Loucy (cell line): ENCODE measurements around the gene MAPRE2.

ENCODE experiments used
- H2AFZ ChIP-seq: fragments of 200-600 bp; sonication (generic); 2 replicates; pipeline ENCODE4 v1.6.0; 2016; ENCODE audit warnings: antibody characterized with exemption, mild to moderate bottlenecking, low read length, moderate library complexity
- H3F3A ChIP-seq: fragments of 200-600 bp; 2 replicates; pipeline ENCODE4 v1.6.0; 2016; ENCODE audit warnings: antibody characterized with exemption, low read depth, mild to moderate bottlenecking
- H3K27me3 ChIP-seq: fragments of 200-600 bp; sonication (generic); 2 replicates; pipeline ENCODE4 v1.6.1; 2014; ENCODE audit warnings: low read length, mild to moderate bottlenecking; ENCODE audit not compliant: insufficient read depth, poor library complexity, severe bottlenecking
- H3K36me3 ChIP-seq: fragments of 200-600 bp; sonication (generic); 2 replicates; pipeline ENCODE4 v1.6.1; 2016; ENCODE audit warnings: low read length; ENCODE audit not compliant: insufficient read depth
- H3K4me1 ChIP-seq: fragments of 200-600 bp; sonication (generic); 2 replicates; pipeline ENCODE4 v1.5.1; 2014; ENCODE audit warnings: low read length, mild to moderate bottlenecking; ENCODE audit not compliant: insufficient read depth, poor library complexity, severe bottlenecking
- H3K4me2 ChIP-seq: fragments of 200-600 bp; sonication (generic); 2 replicates; pipeline ENCODE4 v1.6.0; 2014; ENCODE audit warnings: antibody characterized with exemption, low read length, low read depth, mild to moderate bottlenecking; ENCODE audit not compliant: poor library complexity, severe bottlenecking
- H3K4me3 ChIP-seq: fragments of 200-600 bp; sonication (generic); 2 replicates; pipeline ENCODE4 v1.5.1; 2014; ENCODE audit warnings: low read length, mild to moderate bottlenecking, mixed read lengths; ENCODE audit not compliant: poor library complexity, severe bottlenecking
- H3K79me2 ChIP-seq: fragments of 200-600 bp; sonication (generic); 2 replicates; pipeline ENCODE4 v1.6.1; 2014; ENCODE audit warnings: low read length; ENCODE audit not compliant: insufficient read depth
- H3K9ac ChIP-seq: fragments of 200-600 bp; sonication (generic); 2 replicates; pipeline ENCODE4 v1.6.0; 2014; ENCODE audit warnings: mild to moderate bottlenecking, low read depth, low read length, moderate library complexity; ENCODE audit not compliant: poor library complexity, severe bottlenecking
- H3K9me2 ChIP-seq: fragments of 200-600 bp; sonication (generic); replicated peaks from 2 replicates; pipeline ENCODE4 v1.6.1; 2016; ENCODE audit warnings: low read depth, low read length, mixed read lengths
- H3K9me3 ChIP-seq: fragments of 200-600 bp; sonication (generic); 2 replicates; pipeline ENCODE4 v1.6.1; 2014; ENCODE audit warnings: mild to moderate bottlenecking, antibody characterized with exemption, low read length, low read depth; ENCODE audit not compliant: insufficient read depth
- H4K20me1 ChIP-seq: fragments of 200-600 bp; sonication (generic); 2 replicates; pipeline ENCODE4 v1.6.0; 2014; ENCODE audit warnings: antibody characterized with exemption, low read length, mild to moderate bottlenecking; ENCODE audit not compliant: insufficient read depth, poor library complexity, severe bottlenecking
- EZH2phosphoT487 ChIP-seq: fragments of 200-600 bp; IDR thresholded peaks from 2 replicates; pipeline ENCODE4 v1.6.1; 2018; ENCODE audit warnings: antibody characterized with exemption, mild to moderate bottlenecking, moderate library complexity, borderline replicate concordance
- TF ChIP-seq, protein P1 (sequence below): fragments of 200-600 bp; sonication (generic); conservative IDR thresholded peaks from 2 replicates; pipeline ENCODE4 v1.5.1; 2014; ENCODE audit warnings: mild to moderate bottlenecking, antibody characterized with exemption, low read length

Gene MAPRE2

DNA sequence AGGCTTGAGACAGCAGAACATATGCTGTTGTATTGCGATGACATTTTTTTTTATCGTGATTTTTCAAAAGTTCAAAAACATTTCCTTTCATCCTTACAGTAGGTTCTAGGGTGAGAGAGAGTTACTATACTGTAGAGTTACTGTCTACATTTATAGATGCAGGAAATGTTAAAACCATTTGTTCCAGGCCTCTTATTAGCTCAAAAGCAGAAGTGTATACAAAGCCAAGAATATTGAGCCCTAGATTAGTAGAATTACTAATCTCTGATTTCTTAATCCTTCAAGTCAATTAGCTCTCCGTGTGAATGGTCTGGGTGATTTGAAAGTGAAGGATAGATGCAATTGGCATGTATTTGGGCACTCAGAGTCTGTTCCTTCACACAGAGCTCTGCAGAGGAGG lies 73.1 kb downstream of the MAPRE2 start:
- Histone ChIP-seq H3K36me3 (peaks cover 6% of the 10 kb centered on the region), H3K9me3 (peaks cover 15% of the 10 kb centered on the region), H3K4me2 (no peak overlapping the region), H3F3A (no peaks in the 10 kb centered on the region), H3K4me3 (no peak overlapping the region), H3K4me1 (peaks cover 23% of the 10 kb centered on the region), H3K27me3 (no peaks in the 10 kb centered on the region), H4K20me1 (no peaks in the 10 kb centered on the region), H3K79me2 (peaks cover 93% of the 10 kb centered on the region), H3K9ac (no peak overlapping the region), H2AFZ (no peak overlapping the region), H3K9me2 (no peaks in the 10 kb centered on the region)
- TF ChIP-seq, protein P1, sequence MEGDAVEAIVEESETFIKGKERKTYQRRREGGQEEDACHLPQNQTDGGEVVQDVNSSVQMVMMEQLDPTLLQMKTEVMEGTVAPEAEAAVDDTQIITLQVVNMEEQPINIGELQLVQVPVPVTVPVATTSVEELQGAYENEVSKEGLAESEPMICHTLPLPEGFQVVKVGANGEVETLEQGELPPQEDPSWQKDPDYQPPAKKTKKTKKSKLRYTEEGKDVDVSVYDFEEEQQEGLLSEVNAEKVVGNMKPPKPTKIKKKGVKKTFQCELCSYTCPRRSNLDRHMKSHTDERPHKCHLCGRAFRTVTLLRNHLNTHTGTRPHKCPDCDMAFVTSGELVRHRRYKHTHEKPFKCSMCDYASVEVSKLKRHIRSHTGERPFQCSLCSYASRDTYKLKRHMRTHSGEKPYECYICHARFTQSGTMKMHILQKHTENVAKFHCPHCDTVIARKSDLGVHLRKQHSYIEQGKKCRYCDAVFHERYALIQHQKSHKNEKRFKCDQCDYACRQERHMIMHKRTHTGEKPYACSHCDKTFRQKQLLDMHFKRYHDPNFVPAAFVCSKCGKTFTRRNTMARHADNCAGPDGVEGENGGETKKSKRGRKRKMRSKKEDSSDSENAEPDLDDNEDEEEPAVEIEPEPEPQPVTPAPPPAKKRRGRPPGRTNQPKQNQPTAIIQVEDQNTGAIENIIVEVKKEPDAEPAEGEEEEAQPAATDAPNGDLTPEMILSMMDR: no peak
- TF ChIP-seq EZH2phosphoT487: no peak

DNA sequence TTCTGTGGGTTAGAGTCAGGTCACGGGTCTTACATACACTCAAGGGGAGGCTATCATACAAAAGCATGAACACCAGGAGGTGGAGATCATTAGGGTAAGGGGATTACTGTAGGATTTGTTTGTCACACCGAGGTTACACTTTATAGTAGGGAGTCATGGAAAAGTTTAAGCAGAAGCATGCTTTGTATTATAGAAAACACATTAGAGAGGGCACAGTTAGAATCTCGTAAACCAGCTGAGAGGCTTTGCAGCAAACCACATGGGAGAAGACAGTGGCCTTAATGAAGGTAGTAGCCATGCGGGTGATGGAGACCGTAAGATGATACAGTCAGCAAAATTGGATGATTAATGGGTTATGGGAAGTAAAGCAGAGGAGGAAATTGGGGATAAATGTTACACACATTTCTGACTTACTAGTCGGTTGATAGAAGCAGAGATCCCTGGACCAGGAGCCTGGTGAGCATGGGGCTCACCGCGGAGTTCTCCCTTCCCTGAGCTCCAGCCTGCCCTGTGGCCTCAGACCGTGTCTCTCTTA lies 75.6 kb downstream of the MAPRE2 start:
- H3K9ac ChIP-seq: no peak overlapping the region
- peaks cover 82% of the 10 kb centered on the region for H3K79me2 ChIP-seq
- H3K4me1 ChIP-seq: peaks cover 17% of the 10 kb centered on the region
- no peak for TF ChIP-seq EZH2phosphoT487
- TF ChIP-seq, protein P1: no peak
- H3K9me3 ChIP-seq: peaks cover 4% of the 10 kb centered on the region
- peaks cover 4% of the 10 kb centered on the region for H4K20me1 ChIP-seq
- H3K9me2 ChIP-seq: no peaks in the 10 kb centered on the region
- no peak overlapping the region for H3K4me3 ChIP-seq
- H3K4me2 ChIP-seq: peak overlapping the region; percentile 11
- peaks cover 6% of the 10 kb centered on the region for H3K36me3 ChIP-seq
- H3K27me3 ChIP-seq: no peaks in the 10 kb centered on the region
- H2AFZ ChIP-seq: no peak overlapping the region
- no peaks in the 10 kb centered on the region for H3F3A ChIP-seq

DNA sequence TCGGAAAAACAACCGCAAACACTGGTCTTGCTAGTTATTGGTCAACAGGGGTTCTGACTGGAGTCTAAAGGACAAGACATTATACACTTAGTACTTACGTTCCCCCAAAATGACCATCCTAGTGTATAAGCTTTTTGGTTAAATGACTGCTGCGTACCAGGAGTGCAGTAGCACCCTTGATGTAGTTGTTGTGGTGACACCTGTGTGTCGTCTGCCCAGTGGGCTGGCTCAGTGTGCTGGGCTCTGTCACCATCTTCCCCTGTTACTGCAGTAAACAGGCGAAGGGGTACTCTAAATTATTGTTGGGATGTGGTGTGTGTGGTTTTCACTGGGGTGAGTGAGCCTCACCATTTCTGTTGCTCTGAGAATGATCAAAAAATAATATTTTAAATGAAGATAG lies 76.2 kb downstream of the MAPRE2 start:
- TF ChIP-seq, protein P1: no peak
- no peak for TF ChIP-seq EZH2phosphoT487
- Histone ChIP-seq H3K4me3 (no peak overlapping the region), H4K20me1 (peaks cover 4% of the 10 kb centered on the region), H3K27me3 (no peaks in the 10 kb centered on the region), H3K9me2 (no peaks in the 10 kb centered on the region), H3K4me1 (peaks cover 17% of the 10 kb centered on the region), H2AFZ (no peak overlapping the region), H3K9ac (no peak overlapping the region), H3K4me2 (peak overlapping the region; percentile 11), H3F3A (no peaks in the 10 kb centered on the region), H3K79me2 (peaks cover 77% of the 10 kb centered on the region), H3K9me3 (0 out of 2 replicates have a peak, but pooled peaks cover 3% of the 10 kb centered on the region), H3K36me3 (peaks cover 6% of the 10 kb centered on the region)
